HEK293 (cell line): ENCODE measurements around the gene MAP7.

Experiments used
- CTCF ChIA-PET: fragments of 350-600 bp; formaldehyde crosslinking; extraction: SDS; loops from one replicate; lab custom pipeline; 2021; ENCODE audit warnings: antibody characterized with exemption; lab: Yijun Ruan, JAX
- POLR2A ChIA-PET: fragments of 300-600 bp; formaldehyde crosslinking; extraction: SDS; loops from one replicate; lab custom pipeline; 2020; ENCODE audit warnings: antibody characterized with exemption, inconsistent platforms; lab: Yijun Ruan, JAX
- H3K27ac ChIP-seq: fragments of 200-500 bp; sonication (Bioruptor generic); 2 replicates; pipeline ENCODE4 v1.5.1; 2014; ENCODE audit warnings: low read depth, low read length, control low read depth, inconsistent platforms; ENCODE audit errors: extremely low read depth
- H3K36me3 ChIP-seq, 2 experiments: fragments of 200-500 bp in 1 of 2; sonication (Bioruptor generic) in 1 of 2; 1 replicate in 1 of 2; 2 replicates in 1 of 2; pipeline ENCODE4 v1.5.1; 2014 to 2017; ENCODE audit warnings: inconsistent platforms in 2 of 2, low read length in 2 of 2; ENCODE audit not compliant: control insufficient read depth in 2 of 2, insufficient read depth in 1 of 2
- H3K4me1 ChIP-seq: fragments of 200-500 bp; sonication (Bioruptor generic); 2 replicates; pipeline ENCODE4 v1.5.1; 2014; ENCODE audit warnings: mild to moderate bottlenecking, low read length, inconsistent platforms; ENCODE audit not compliant: control insufficient read depth, insufficient read depth
- H3K4me3 ChIP-seq: 2 replicates; pipeline ENCODE4 v1.5.1; 2011; ENCODE audit warnings: low read depth, mild to moderate bottlenecking, control low read depth, low read length, moderate library complexity
- H3K9me3 ChIP-seq: fragments of 200-500 bp; sonication (Bioruptor generic); 2 replicates; pipeline ENCODE4 v1.5.1; 2014; ENCODE audit warnings: low read depth, low read length, inconsistent platforms; ENCODE audit not compliant: control insufficient read depth, insufficient read depth
- PRDM1 ChIP-seq: fragments of 450-650 bp; formaldehyde crosslinking; IDR thresholded peaks from 2 replicates; pipeline ENCODE4; 2016; ENCODE audit warnings: missing biosample characterization, missing genetic modification characterization
- SP3 ChIP-seq: fragments of 450-650 bp; formaldehyde crosslinking; IDR thresholded peaks from 2 replicates; pipeline ENCODE4 v1.5.1; 2016; ENCODE audit warnings: missing biosample characterization, missing genetic modification characterization
- SP7 ChIP-seq: fragments of 450-650 bp; formaldehyde crosslinking; IDR thresholded peaks from 2 replicates; pipeline ENCODE4 v1.5.1; 2016; ENCODE audit warnings: missing biosample characterization, missing genetic modification characterization
- TRIM28 ChIP-seq: IDR thresholded peaks from 2 replicates; pipeline ENCODE4 v1.6.1; 2011; ENCODE audit warnings: low read length, control low read depth, borderline replicate concordance
- ZBTB20 ChIP-seq: fragments of 450-650 bp; formaldehyde crosslinking; IDR thresholded peaks from 2 replicates; pipeline ENCODE4 v1.5.1; 2016; ENCODE audit warnings: missing biosample characterization, missing genetic modification characterization
- ZBTB48 ChIP-seq: fragments of 450-650 bp; formaldehyde crosslinking; IDR thresholded peaks from 2 replicates; pipeline ENCODE4 v1.5.1; 2016; ENCODE audit warnings: missing biosample characterization, missing genetic modification characterization
- ZNF133 ChIP-seq: fragments of 450-650 bp; formaldehyde crosslinking; IDR thresholded peaks from 2 replicates; pipeline ENCODE4 v1.5.1; 2016; ENCODE audit warnings: missing biosample characterization, missing genetic modification characterization
- ZNF138 ChIP-seq: fragments of 450-650 bp; formaldehyde crosslinking; IDR thresholded peaks from 2 replicates; pipeline ENCODE4 v1.5.1; 2016; ENCODE audit warnings: missing biosample characterization, missing genetic modification characterization, borderline replicate concordance
- ZNF140 ChIP-seq: fragments of 450-650 bp; formaldehyde crosslinking; IDR thresholded peaks from 2 replicates; pipeline ENCODE4 v1.5.1; 2016; ENCODE audit warnings: missing biosample characterization, missing genetic modification characterization
- ZNF146 ChIP-seq: fragments of 450-650 bp; formaldehyde crosslinking; IDR thresholded peaks from 2 replicates; pipeline ENCODE4 v1.5.1; 2016; ENCODE audit warnings: missing biosample characterization, missing genetic modification characterization
- ZNF148 ChIP-seq: fragments of 450-650 bp; formaldehyde crosslinking; IDR thresholded peaks from 2 replicates; pipeline ENCODE4 v1.5.0; 2017; ENCODE audit warnings: missing biosample characterization, missing genetic modification characterization, borderline replicate concordance
- ZNF24 ChIP-seq: fragments of 450-650 bp; formaldehyde crosslinking; IDR thresholded peaks from 2 replicates; pipeline ENCODE4 v1.5.1; 2016; ENCODE audit warnings: missing biosample characterization, missing genetic modification characterization
- ZNF350 ChIP-seq: fragments of 450-650 bp; formaldehyde crosslinking; IDR thresholded peaks from 2 replicates; pipeline ENCODE4 v1.5.0; 2017; ENCODE audit warnings: missing biosample characterization, mild to moderate bottlenecking, missing genetic modification characterization
- ZNF426 ChIP-seq: fragments of 450-650 bp; formaldehyde crosslinking; IDR thresholded peaks from 2 replicates; pipeline ENCODE4 v1.5.1; 2017; ENCODE audit warnings: missing biosample characterization, missing genetic modification characterization, mild to moderate bottlenecking, inconsistent platforms, moderate library complexity
- ZNF473 ChIP-seq: fragments of 450-650 bp; formaldehyde crosslinking; IDR thresholded peaks from 2 replicates; pipeline ENCODE4 v1.5.1; 2017; ENCODE audit warnings: missing biosample characterization, missing genetic modification characterization
- ZNF488 ChIP-seq: fragments of 450-650 bp; formaldehyde crosslinking; IDR thresholded peaks from 2 replicates; pipeline ENCODE4 v1.5.1; 2016; ENCODE audit warnings: missing biosample characterization, missing genetic modification characterization
- ZNF510 ChIP-seq: fragments of 450-650 bp; formaldehyde crosslinking; IDR thresholded peaks from 2 replicates; pipeline ENCODE4 v1.5.1; 2018; ENCODE audit warnings: mild to moderate bottlenecking, missing genetic modification characterization, missing biosample characterization; ENCODE audit not compliant: insufficient replicate concordance
- ZNF521 ChIP-seq: fragments of 450-650 bp; formaldehyde crosslinking; IDR thresholded peaks from 2 replicates; pipeline ENCODE4 v1.5.1; 2017; ENCODE audit warnings: missing biosample characterization, mild to moderate bottlenecking, missing genetic modification characterization
- ZNF548 ChIP-seq: fragments of 450-650 bp; formaldehyde crosslinking; IDR thresholded peaks from 2 replicates; pipeline ENCODE4 v1.5.1; 2016; ENCODE audit warnings: missing biosample characterization, missing genetic modification characterization
- ZNF549 ChIP-seq: fragments of 450-650 bp; IDR thresholded peaks from 2 replicates; pipeline ENCODE4 v1.5.1; 2018; ENCODE audit warnings: missing biosample characterization, missing genetic modification characterization, mild to moderate bottlenecking, inconsistent platforms, moderate library complexity
- ZNF560 ChIP-seq: fragments of 450-650 bp; formaldehyde crosslinking; IDR thresholded peaks from 2 replicates; pipeline ENCODE4 v1.5.1; 2017; ENCODE audit warnings: missing biosample characterization, missing genetic modification characterization, borderline replicate concordance
- ZNF571 ChIP-seq: fragments of 450-650 bp; formaldehyde crosslinking; IDR thresholded peaks from 2 replicates; pipeline ENCODE4 v1.5.0; 2017; ENCODE audit warnings: missing biosample characterization, missing genetic modification characterization
- ZNF580 ChIP-seq: fragments of 450-650 bp; formaldehyde crosslinking; IDR thresholded peaks from 2 replicates; pipeline ENCODE4 v1.5.1; 2016; ENCODE audit warnings: missing biosample characterization, missing genetic modification characterization
- ZNF626 ChIP-seq: fragments of 450-650 bp; sonication (Bioruptor Pico); formaldehyde crosslinking; IDR thresholded peaks from 2 replicates; pipeline ENCODE4 v1.5.1; 2018; ENCODE audit warnings: missing biosample characterization, missing genetic modification characterization, inconsistent platforms
- ZNF645 ChIP-seq: fragments of 450-650 bp; formaldehyde crosslinking; IDR thresholded peaks from 2 replicates; pipeline ENCODE4; 2016; ENCODE audit warnings: missing biosample characterization, missing genetic modification characterization
- ZNF654 ChIP-seq: fragments of 450-650 bp; formaldehyde crosslinking; IDR thresholded peaks from 2 replicates; pipeline ENCODE4 v1.5.1; 2016; ENCODE audit warnings: low read depth, missing biosample characterization, missing genetic modification characterization
- ZSCAN4 ChIP-seq: fragments of 450-650 bp; formaldehyde crosslinking; IDR thresholded peaks from 2 replicates; pipeline ENCODE4 v1.5.1; 2017; ENCODE audit warnings: missing biosample characterization, missing genetic modification characterization

MAP7 gene

GRCh38 chr6:136426627-136427377 lies 123.4 kb downstream of the MAP7 start:
- no peak overlapping the region for H3K27ac ChIP-seq
- TF ChIP-seq ZBTB48 (tag by site-specific recombination), result no peak
- no peak for TF ChIP-seq ZNF510 (tag by site-specific recombination)
- peak; percentile 87 for TF ChIP-seq PRDM1
- TF ChIP-seq, all 188 proteins: peak for 1
- POLR2A ChIA-PET, result no interaction called here
- Histone ChIP-seq H3K4me1 (peaks cover 14% of the 10 kb centered on the region), H3K4me3 (no peak overlapping the region), H3K9me3 (no peaks in the 10 kb centered on the region), H3K36me3 (no peaks in the 10 kb centered on the region)
- CTCF ChIA-PET, result interaction anchor here (0.5 to 1.1 kb wide), 3 partner anchors 15 to 146 kb away, joined by 3 to 4 read pairs (median 3); no protein-coding TSS in a partner anchor

GRCh38 chr6:136425793-136426192 lies 124.4 kb downstream of the MAP7 start:
- Histone ChIP-seq H3K36me3 (peaks cover 0 to 6% of the 10 kb centered on the region in 2 experiments; a peak in 1 of 3 replicates), H3K27ac (no peak overlapping the region)
- POLR2A ChIA-PET, result no interaction called here
- no peak for TF ChIP-seq ZNF426 (tag by site-specific recombination)
- TF ChIP-seq ZNF146 (tag by site-specific recombination), result no peak
- no peak for TF ChIP-seq ZNF138 (tag by site-specific recombination)
- no peak for TF ChIP-seq TRIM28
- no peak for TF ChIP-seq ZBTB20 (tag by site-specific recombination)
- no peak for TF ChIP-seq SP7
- no peak for TF ChIP-seq ZNF645 (tag by site-specific recombination)
- TF ChIP-seq ZNF473 (tag by site-specific recombination), result no peak
- no peak for TF ChIP-seq ZNF24 (tag by site-specific recombination)
- no peak for TF ChIP-seq ZNF133
- no peak for TF ChIP-seq SP3 (tag by site-specific recombination)
- TF ChIP-seq ZSCAN4 (tag by site-specific recombination), result no peak
- TF ChIP-seq, all 188 proteins: peak for 0
- peaks cover 14% of the 10 kb centered on the region for H3K4me1 ChIP-seq
- H3K4me3 ChIP-seq, result no peak overlapping the region
- no peaks in the 10 kb centered on the region for H3K9me3 ChIP-seq
- CTCF ChIA-PET, result no interaction called here

- Histone ChIP-seq H3K4me1 (peaks cover 10% of the 10 kb centered on the region), H3K9me3 (no peaks in the 10 kb centered on the region), H3K36me3 (peaks cover 0 to 12% of the 10 kb centered on the region in 2 experiments; a peak in 1 of 3 replicates), H3K27ac (no peak overlapping the region), H3K4me3 (no peak overlapping the region)
- ChIA-PET POLR2A (no interaction called here), CTCF (no interaction called here)
- no peak for TF ChIP-seq ZNF580
- no peak for TF ChIP-seq ZNF350
- no peak for TF ChIP-seq ZNF654 (tag by site-specific recombination)
- no peak for TF ChIP-seq ZNF549 (tag by site-specific recombination)
- TF ChIP-seq ZNF521 (tag by site-specific recombination), result no peak
- no peak for TF ChIP-seq ZNF148 (tag by site-specific recombination)
- TF ChIP-seq ZNF140, result no peak
- no peak for TF ChIP-seq ZNF548 (tag by site-specific recombination)
- no peak for TF ChIP-seq ZNF571 (tag by site-specific recombination)
- TF ChIP-seq ZNF488 (tag by site-specific recombination), result no peak
- no peak for TF ChIP-seq ZNF560
- TF ChIP-seq ZNF626 (tag by site-specific recombination), result no peak
Measured at GRCh38 chr6:136424901-136425300, 125.3 kb downstream of the MAP7 start.
